ENCODE measurements around the gene SYNGR2.

The SYNGR2 gene

GRCh38 chr17:78123258-78123929, 45.0 kb upstream of the SYNGR2 start:
- no peak for DNase-seq (ENCODE audit: low spot score)
- no peak for TF ChIP-seq CTCF (IDR thresholded peaks at IDR 0.05; ENCODE audit: extremely low read depth, missing control alignments)

GRCh38 chr17:78124081-78124835, 44.1 kb upstream of the SYNGR2 start:
- DNase-seq (ENCODE audit: low spot score): peak; percentile 87
- TF ChIP-seq CTCF (IDR thresholded peaks at IDR 0.05; ENCODE audit: extremely low read depth, missing control alignments): no peak

GRCh38 chr17:78124836-78125137, 43.6 kb upstream of the SYNGR2 start:
- no peak for TF ChIP-seq CTCF (IDR thresholded peaks at IDR 0.05; ENCODE audit: extremely low read depth, missing control alignments)
- no peak for DNase-seq (ENCODE audit: low spot score)

- no peak for DNase-seq (ENCODE audit: low spot score)
- TF ChIP-seq CTCF (IDR thresholded peaks at IDR 0.05; ENCODE audit: extremely low read depth, missing control alignments): no peak
Measured at GRCh38 chr17:78125138-78125913, 43.1 kb upstream of the SYNGR2 start.

GRCh38 chr17:78125976-78126894, 42.1 kb upstream of the SYNGR2 start:
- DNase-seq (ENCODE audit: low spot score): no peak
- TF ChIP-seq CTCF (IDR thresholded peaks at IDR 0.05; ENCODE audit: extremely low read depth, missing control alignments): no peak

- TF ChIP-seq CTCF (IDR thresholded peaks at IDR 0.05; ENCODE audit: extremely low read depth, missing control alignments): no peak
- no peak for DNase-seq (ENCODE audit: low spot score)
Measured at GRCh38 chr17:78126895-78127238, 41.5 kb upstream of the SYNGR2 start.

Data from GM20000 (cell line).